Cardiac muscle cell (in vitro differentiated cells and primary cell): Measurements from ENCODE around the gene ADAMTSL2. TPM values are rescaled to one million over a fixed set of nuclear protein-coding genes. Genes with fewer than 3 reads are reported as not detected.
A peak's percentile ranks its signal among the peaks of the same experiment; 100 is the strongest.
"Not testable (repeated sequence)": the region's sequence is repeated elsewhere in the genome, so short reads cannot be mapped to it uniquely, and the experiment has no call there.

Experiments
- DNase-seq, 2 donors: peaks; one replicate each; pipeline versions ENCODE4 v3.0.0 to v3.0.0-alpha.2; 2010 to 2017; ENCODE audit warnings: low read depth in 1 of 2, low spot score in 1 of 2
- H3K27ac ChIP-seq: fragments of 200-600 bp; sonication (generic); 2 replicates; pipeline ENCODE4 v1.5.1; 2016
- H3K27me3 ChIP-seq: fragments of 200-600 bp; sonication (generic); 2 replicates; pipeline ENCODE4 v1.6.0; 2016; ENCODE audit warnings: control low read depth
- H3K36me3 ChIP-seq: fragments of 200-600 bp; sonication (generic); 2 replicates; pipeline ENCODE4 v1.5.1; 2016; ENCODE audit warnings: control low read depth
- H3K4me1 ChIP-seq: fragments of 200-600 bp; sonication (generic); 2 replicates; pipeline ENCODE4 v1.8.1; 2017; ENCODE audit warnings: low read depth, mild to moderate bottlenecking, mixed run types
- H3K4me3 ChIP-seq: fragments of 200-600 bp; sonication (generic); 2 replicates; pipeline ENCODE4 v1.5.1; 2016; ENCODE audit warnings: mild to moderate bottlenecking
- H3K9me3 ChIP-seq: fragments of 200-600 bp; sonication (generic); 2 replicates; pipeline ENCODE4 v1.5.1; 2017; ENCODE audit warnings: low read depth, mild to moderate bottlenecking, control low read depth
- CTCF ChIP-seq: IDR thresholded peaks from 2 replicates; pipeline ENCODE4 v1.5.1; 2012; ENCODE audit warnings: low read depth, mild to moderate bottlenecking, low read length
- polyA plus RNA-seq: library from polyadenylated mRNA; unstranded; fragments of >200 nt; fragmentation: Nextera tagmentation; extraction: Ambion mirVana; gene quantifications from 2 replicates; pipeline ENCODE4 v1.2.1, GENCODE V29; 2016
- total RNA-seq: library from RNA; depleted of rRNA; stranded (reverse); fragments of >200 nt; gene quantifications from 2 replicates; pipeline ENCODE4 v1.2.3, GENCODE V29; 2016

ADAMTSL2 gene
- total and polyA plus RNA-seq, 2 experiments from 2014 or later, result 18.4 to 27.2 TPM

GRCh38 chr9:133560311-133560710 lies 25.8 kb downstream of the ADAMTSL2 start:
- H3K4me1 ChIP-seq, result peaks cover 67% of the 10 kb centered on the region
- peak in 1 of 2 donors; percentile 66 for DNase-seq

GRCh38 chr9:133560944-133561343 lies 26.4 kb downstream of the ADAMTSL2 start:
- DNase-seq, result no peak
- H3K27me3 ChIP-seq, result no peaks in the 10 kb centered on the region
- H3K9me3 ChIP-seq, result no peaks in the 10 kb centered on the region
- no peak overlapping the region for H3K4me3 ChIP-seq
- TF ChIP-seq CTCF, result no peak
- no peaks in the 10 kb centered on the region for H3K36me3 ChIP-seq
- no peak overlapping the region for H3K27ac ChIP-seq
- peaks cover 63% of the 10 kb centered on the region for H3K4me1 ChIP-seq

More at GRCh38 chr9:133560311-133560710, 25.8 kb downstream of the ADAMTSL2 start:
- no peaks in the 10 kb centered on the region for H3K27me3 ChIP-seq
- no peaks in the 10 kb centered on the region for H3K36me3 ChIP-seq
- no peak for TF ChIP-seq CTCF
- H3K9me3 ChIP-seq, result no peaks in the 10 kb centered on the region
- H3K4me3 ChIP-seq, result no peak overlapping the region
- H3K27ac ChIP-seq, result peak overlapping the region; percentile 88

- no peaks in the 10 kb centered on the region for H3K36me3 ChIP-seq
- TF ChIP-seq CTCF, result no peak
- H3K27ac ChIP-seq, result no peak overlapping the region
- peaks cover 52% of the 10 kb centered on the region for H3K4me1 ChIP-seq
- no peak overlapping the region for H3K4me3 ChIP-seq
- H3K27me3 ChIP-seq, result no peaks in the 10 kb centered on the region
- H3K9me3 ChIP-seq, result no peaks in the 10 kb centered on the region
- DNase-seq, result no peak
Observed at GRCh38 chr9:133561976-133562554, 27.6 kb downstream of the ADAMTSL2 start.

DNA sequence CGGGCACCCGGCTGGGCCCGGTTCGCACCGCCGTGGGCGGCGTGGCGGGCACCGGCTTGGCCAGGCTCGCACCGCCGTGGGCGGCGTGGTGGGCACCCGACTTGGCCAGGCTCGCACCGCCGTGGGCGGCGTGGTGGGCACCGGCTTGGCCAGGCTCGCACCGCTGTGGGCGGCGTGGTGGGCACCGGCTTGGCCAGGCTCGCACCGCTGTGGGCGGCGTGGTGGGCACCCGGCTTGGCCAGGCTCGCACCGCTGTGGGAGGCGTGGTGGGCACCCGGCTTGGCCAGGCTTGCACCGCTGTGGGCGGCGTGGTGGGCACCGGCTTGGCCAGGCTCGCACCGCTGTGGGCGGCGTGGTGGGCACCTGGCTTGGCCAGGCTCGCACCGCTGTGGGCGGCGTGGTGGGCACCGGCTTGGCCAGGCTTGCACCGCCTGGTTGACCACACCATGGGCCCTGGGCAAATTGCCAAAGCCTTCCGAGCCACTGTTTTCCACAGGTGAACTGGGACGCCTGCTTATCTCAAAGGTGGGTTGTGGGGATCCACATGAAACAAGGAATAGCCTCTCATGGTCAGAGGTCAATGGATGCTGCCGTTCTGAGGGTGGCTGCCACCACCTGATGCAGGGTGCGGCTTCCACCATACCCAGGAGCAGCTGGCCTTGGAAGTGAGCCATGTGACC lies 28.2 kb downstream of the ADAMTSL2 start:
- Histone ChIP-seq H3K9me3 (no peaks in the 10 kb centered on the region), H3K4me1 (peaks cover 46% of the 10 kb centered on the region), H3K4me3 (no peak overlapping the region), H3K27me3 (no peaks in the 10 kb centered on the region), H3K36me3 (no peaks in the 10 kb centered on the region), H3K27ac (no peak overlapping the region)
- TF ChIP-seq CTCF, result no peak
- no peak for DNase-seq

- no peaks in the 10 kb centered on the region for H3K27me3 ChIP-seq
- no peak overlapping the region for H3K4me3 ChIP-seq
- peaks cover 43% of the 10 kb centered on the region for H3K4me1 ChIP-seq
- no peaks in the 10 kb centered on the region for H3K9me3 ChIP-seq
- DNase-seq, result peak; percentile 48 to 71
- H3K27ac ChIP-seq, result no peak overlapping the region
- TF ChIP-seq CTCF, result no peak
- H3K36me3 ChIP-seq, result no peaks in the 10 kb centered on the region
Observed at GRCh38 chr9:133563291-133563796, 28.8 kb downstream of the ADAMTSL2 start.

DNA sequence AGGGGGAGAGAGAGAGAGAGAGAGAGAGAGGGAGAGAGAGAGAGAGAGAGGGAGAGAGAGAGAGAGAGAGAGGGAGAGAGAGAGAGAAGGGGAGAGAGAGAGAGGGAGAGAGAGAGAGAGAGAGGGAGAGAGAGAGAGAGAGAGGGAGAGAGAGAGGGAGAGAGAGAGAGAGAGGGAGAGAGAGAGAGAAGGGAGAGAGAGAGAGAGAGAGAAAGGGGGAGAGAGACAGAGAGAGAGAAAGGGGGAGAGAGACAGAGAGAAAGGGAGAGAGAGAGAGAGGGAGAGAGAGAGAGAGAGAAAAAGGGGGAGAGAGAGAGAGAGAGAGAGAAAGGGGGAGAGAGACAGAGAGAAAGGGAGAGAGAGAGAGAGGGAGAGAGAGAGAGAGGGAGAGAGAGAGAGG lies 29.3 kb downstream of the ADAMTSL2 start:
- H3K27ac ChIP-seq, DNase-seq, H3K27me3 ChIP-seq, H3K9me3 ChIP-seq, H3K4me3 ChIP-seq, H3K36me3 ChIP-seq: not testable (repeated sequence)
- H3K4me1 ChIP-seq, result peaks cover 38% of the 10 kb centered on the region
